NK-92 treated with Interleukin-12 subunit alpha and Interleukin-12 subunit beta, amount 100 ng/mL, for 24 hours (cell line): ENCODE data around the gene DCLK1.

Experiments used
- DNase-seq: peaks from one replicate; lab custom pipeline; 2025; lab: John Stamatoyannopoulos, UW

The DCLK1 gene

GRCh38 chr13:35830850-35831450, 300.2 kb downstream of the DCLK1 start:
- no peak for DNase-seq

GRCh38 chr13:35826626-35827254, 304.4 kb downstream of the DCLK1 start:
- DNase-seq, result no peak

GRCh38 chr13:35824825-35825224, 306.4 kb downstream of the DCLK1 start:
- DNase-seq, result no peak

- DNase-seq, result no peak
Observed at GRCh38 chr13:35824395-35824794, 306.8 kb downstream of the DCLK1 start.

- no peak for DNase-seq
Observed at GRCh38 chr13:35822666-35823065, 308.5 kb downstream of the DCLK1 start.

GRCh38 chr13:35818633-35819067, 312.5 kb downstream of the DCLK1 start:
- DNase-seq, result no peak

- no peak for DNase-seq
Observed at GRCh38 chr13:35817642-35818607, 313.3 kb downstream of the DCLK1 start.

- DNase-seq, result no peak
Observed at GRCh38 chr13:35814605-35815011, 316.6 kb downstream of the DCLK1 start.

- DNase-seq, result no peak
Observed at GRCh38 chr13:35812736-35813135, 318.4 kb downstream of the DCLK1 start.

- DNase-seq, result no peak
Observed at GRCh38 chr13:35810321-35810720, 320.9 kb downstream of the DCLK1 start.

GRCh38 chr13:35808846-35809245, 322.3 kb downstream of the DCLK1 start:
- no peak for DNase-seq

- no peak for DNase-seq
Observed at GRCh38 chr13:35804901-35805300, 326.3 kb downstream of the DCLK1 start.

GRCh38 chr13:35797991-35798390, 333.2 kb downstream of the DCLK1 start:
- DNase-seq, result no peak

- DNase-seq, result no peak
Observed at GRCh38 chr13:35797244-35797643, 333.9 kb downstream of the DCLK1 start.

- DNase-seq, result no peak
Observed at GRCh38 chr13:35796623-35797022, 334.6 kb downstream of the DCLK1 start.

GRCh38 chr13:35794734-35795389, 336.3 kb downstream of the DCLK1 start:
- no peak for DNase-seq

GRCh38 chr13:35793823-35794222, 337.4 kb downstream of the DCLK1 start:
- no peak for DNase-seq

- no peak for DNase-seq
Observed at GRCh38 chr13:35792911-35793310, 338.3 kb downstream of the DCLK1 start.

- no peak for DNase-seq
Observed at GRCh38 chr13:35792021-35792420, 339.2 kb downstream of the DCLK1 start.

GRCh38 chr13:35791184-35791851, 339.9 kb downstream of the DCLK1 start:
- DNase-seq, result no peak

- DNase-seq, result no peak
Observed at GRCh38 chr13:35789335-35790165, 341.6 kb downstream of the DCLK1 start.
